GM21423 (cell line): ENCODE measurements around the gene SYT3.
"Not testable (repeated sequence)": the region's sequence is repeated elsewhere in the genome, so short reads cannot be mapped to it uniquely, and the experiment has no call there.

Experiments used
- ATAC-seq: cut with Tn5 transposase; IDR thresholded peaks from one replicate; pipeline ENCODE4 v1.9.1; 2021; ENCODE audit warnings: mild to moderate bottlenecking, moderate library complexity; ENCODE audit not compliant: unreplicated experiment

The SYT3 gene

DNA sequence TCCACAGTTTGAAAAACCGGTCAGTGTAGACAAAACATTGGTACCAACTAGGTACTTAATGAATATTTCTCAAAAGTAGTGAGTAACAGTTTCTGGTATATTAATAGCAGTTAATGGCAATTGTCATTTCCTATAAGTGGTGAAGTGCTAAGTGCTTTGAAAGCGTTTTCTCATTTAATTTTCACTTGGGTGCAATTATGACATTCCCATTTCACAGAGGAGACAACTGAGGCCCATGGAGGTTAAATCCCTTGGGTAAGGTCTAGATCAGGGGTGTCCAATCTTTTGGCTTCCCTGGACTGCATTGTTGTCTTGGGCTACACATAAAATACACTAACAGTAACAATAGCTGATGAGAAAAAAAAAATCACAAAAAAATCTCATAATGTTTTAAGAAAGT is 687 bp upstream of the SYT3 start:
- no peak for ATAC-seq

DNA sequence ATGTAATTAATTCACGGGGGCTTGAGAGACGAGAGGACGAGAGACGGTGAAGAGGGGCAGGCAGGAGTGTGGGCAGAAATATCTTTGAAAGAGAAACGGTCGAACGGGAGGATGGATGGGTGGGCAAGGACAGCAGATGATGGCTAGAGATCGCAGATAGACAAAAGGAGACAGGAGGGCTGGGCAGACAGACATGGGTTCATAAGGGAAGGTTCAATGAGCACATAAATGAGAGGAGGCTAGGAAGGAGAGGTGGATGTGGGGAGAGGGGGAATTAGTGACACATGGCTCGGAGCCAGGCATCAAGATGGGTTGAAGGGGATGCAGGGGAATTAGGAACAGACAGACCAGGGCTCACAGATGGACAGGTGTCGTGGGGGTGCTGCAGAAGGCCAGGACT is 1.1 kb downstream of the SYT3 start:
- no peak for ATAC-seq

- ATAC-seq: no peak
Measured at GRCh38 chr19:50636317-50637085, 3.2 kb downstream of the SYT3 start.

GRCh38 chr19:50633973-50634372 is 5.7 kb downstream of the SYT3 start:
- ATAC-seq: no peak

GRCh38 chr19:50633359-50633758 is 6.3 kb downstream of the SYT3 start:
- ATAC-seq: no peak

DNA sequence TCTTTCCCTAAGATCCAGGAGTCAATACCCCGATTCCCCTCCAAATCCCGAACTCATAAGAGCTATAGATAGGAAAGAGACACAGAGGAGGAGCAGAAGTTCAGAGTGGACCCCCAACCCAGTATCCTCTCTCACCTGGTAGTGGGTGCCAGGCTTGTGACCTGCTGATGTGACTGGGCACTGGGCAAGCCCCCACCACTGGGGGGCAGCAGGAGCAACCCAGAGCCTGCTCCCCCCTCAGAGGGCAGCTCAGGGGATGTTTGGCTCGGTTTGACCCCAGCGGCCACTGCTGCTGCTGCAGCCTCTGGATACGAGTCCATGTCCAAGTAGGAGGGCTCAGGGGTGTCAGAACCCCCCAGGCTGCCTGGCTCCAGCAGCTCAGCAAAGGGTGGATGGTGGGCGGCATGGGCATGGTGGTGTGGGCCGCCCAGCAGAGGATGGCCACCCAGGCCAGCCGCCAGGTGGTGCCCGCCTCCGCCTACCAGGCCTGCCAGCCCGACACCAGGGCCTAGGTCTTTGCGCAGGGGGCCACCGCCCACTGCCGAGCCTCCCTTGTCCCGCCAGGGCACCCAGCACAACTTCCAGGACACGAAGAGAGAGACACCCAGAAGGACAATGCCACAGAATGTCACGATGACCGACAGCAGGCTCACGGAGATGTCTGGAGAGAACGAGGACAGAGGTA is 7.4 kb downstream of the SYT3 start:
- ATAC-seq: no peak

DNA sequence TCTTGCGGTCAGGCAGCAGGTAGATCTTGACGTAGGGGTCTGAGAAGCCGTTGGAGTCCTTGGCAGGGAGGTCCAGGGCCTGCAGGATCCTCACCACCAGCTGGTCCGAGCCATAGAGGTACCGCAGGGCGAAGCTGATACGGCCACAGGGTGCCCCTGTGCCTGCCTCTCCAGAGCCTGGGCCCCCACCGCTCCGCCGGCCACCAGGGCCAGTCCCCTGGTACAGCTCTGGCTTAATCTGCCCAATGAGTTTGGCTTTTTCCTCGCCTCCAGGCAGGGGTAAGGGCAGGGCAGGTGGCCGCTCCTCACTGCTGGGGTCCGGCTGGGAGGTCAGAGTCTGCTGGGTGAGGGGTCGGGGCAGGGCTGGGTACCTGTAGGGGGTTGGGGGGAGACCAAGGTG is 9.9 kb downstream of the SYT3 start:
- no peak for ATAC-seq

GRCh38 chr19:50629194-50629593 is 10.5 kb downstream of the SYT3 start:
- ATAC-seq: no peak

- ATAC-seq: no peak
Measured at GRCh38 chr19:50628551-50628950, 11.1 kb downstream of the SYT3 start.

DNA sequence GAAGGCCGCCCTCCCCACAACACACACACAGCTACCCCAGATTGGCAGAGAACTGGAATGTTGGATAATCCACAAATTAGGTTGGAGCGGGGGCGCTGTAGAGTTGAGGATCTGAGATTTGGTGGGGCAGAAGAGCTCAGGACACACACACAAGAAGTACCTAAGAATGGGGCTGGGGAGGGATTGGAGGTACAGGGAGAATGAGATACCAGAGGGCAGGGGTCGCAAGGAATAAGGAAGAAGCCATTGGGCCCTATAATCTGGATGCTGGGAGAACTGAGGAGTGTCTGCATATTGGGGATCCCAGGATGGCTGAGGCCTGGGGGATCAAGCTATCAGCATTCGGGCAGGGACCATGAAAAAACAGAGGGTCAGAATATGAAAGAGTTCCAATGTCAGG is 11.5 kb downstream of the SYT3 start:
- ATAC-seq: no peak

DNA sequence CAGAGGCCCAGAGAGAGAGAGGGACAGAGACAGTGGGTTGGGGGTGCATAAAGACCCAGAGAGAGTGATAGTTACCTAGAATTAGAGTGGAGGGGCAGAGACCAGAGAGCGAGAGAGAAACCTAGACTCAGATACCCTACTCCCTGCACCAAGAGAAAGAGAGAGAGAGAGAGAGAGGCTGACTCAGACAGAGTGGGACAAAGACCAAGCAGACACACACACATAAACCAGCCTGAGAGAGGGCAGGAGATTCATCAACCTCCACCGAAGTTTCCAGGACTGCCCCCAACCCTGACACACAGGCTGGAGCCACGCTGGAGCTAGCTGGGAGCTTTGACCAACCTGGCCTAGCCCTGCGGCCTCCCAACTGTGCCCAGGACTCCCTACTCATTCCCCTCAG is 12.9 kb downstream of the SYT3 start:
- no peak for ATAC-seq

GRCh38 chr19:50626011-50626410 is 13.7 kb downstream of the SYT3 start:
- ATAC-seq: no peak

GRCh38 chr19:50624949-50625600 is 14.6 kb downstream of the SYT3 start:
- ATAC-seq: no peak

- not testable (repeated sequence) for ATAC-seq
Measured at GRCh38 chr19:50620394-50620906, 19.2 kb downstream of the SYT3 start.

DNA sequence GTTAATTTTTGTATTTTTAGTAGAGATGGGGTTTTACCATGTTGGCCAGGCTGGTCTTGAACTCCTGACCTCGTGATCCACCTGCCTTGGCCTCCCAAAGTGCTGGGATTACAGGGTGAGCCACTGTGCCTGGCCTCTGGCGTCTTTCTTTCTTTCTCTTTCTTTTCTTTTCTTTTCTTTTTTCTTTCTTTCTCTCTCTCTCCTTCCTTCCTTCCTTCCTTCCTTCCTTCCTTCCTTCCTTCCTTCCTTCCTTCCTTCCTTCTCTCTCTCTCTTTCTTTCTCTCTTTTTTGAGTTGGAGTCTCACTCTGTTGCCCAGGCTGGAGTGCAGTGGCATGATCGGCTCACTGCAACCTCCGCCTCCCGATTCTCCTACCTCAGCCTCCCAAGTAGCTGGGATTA is 20.5 kb downstream of the SYT3 start:
- ATAC-seq: not testable (repeated sequence)

GRCh38 chr19:50618379-50618778 is 21.3 kb downstream of the SYT3 start:
- ATAC-seq: not testable (repeated sequence)

GRCh38 chr19:50612504-50613404 is 26.9 kb downstream of the SYT3 start:
- ATAC-seq: not testable (repeated sequence)

- no peak for ATAC-seq
Measured at GRCh38 chr19:50607874-50608785, 31.6 kb downstream of the SYT3 start.

DNA sequence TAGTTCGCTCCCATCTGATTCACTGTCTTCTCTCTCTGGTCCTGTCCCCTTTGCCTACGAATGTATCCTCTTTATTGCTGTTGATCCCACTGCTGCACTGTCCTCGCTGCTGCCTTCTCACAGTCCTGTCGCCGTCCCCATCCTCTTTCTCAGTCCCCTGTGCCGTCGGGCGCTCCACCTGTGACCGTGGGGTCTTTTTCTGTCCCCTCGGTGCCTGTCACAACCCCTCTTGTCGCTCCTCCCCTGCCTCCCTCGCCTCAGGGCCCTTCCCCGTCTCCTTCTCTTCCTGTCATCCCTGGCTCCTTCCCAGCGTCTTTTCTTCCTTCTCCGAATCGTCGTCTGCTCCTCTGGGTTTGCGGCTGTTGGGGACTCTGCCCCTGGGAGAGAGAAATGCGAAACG is 32.3 kb downstream of the SYT3 start:
- ATAC-seq: no peak
